ENCODE measurements around the gene RNF39. TPM values are rescaled to one million over a fixed set of nuclear protein-coding genes. Genes with fewer than 3 reads are reported as not detected.
A peak's percentile ranks its signal among the peaks of the same experiment; 100 is the strongest.

RNF39 gene
- total and polyA plus RNA-seq, 2 donors: 0.19 to 2.0 TPM

DNA sequence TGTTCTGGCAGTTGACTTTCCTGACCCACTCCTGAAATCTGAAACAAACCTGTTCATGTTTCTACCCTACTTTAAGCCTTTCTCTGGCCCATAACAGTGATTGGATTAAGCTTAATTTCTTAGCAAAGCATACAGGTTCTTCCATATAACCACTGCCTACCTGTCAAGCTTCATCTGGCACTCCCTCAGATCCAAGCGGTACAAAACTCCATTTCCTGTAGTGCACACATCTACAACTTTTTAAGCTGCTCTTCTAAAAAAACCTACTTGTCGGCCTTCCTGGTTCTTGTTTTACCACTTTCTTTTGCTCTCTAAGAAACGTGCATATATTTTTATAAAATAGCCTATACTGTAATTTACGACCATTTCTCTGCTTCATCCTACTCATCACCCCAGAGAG lies 9.5 kb downstream of the RNF39 start:
- H3K4me3 ChIP-seq (ENCODE audit: low read length in 2 of 2): peak overlapping the region; percentile 63 to 96
- peak in 4 of 9 donors; percentile 19 to 65 (median 43) for DNase-seq (ENCODE audit: low read depth in 6 of 9, low spot score in 9 of 9)
- 12% methylated on average over 4 of the region's 4 CpGs for WGBS

DNA sequence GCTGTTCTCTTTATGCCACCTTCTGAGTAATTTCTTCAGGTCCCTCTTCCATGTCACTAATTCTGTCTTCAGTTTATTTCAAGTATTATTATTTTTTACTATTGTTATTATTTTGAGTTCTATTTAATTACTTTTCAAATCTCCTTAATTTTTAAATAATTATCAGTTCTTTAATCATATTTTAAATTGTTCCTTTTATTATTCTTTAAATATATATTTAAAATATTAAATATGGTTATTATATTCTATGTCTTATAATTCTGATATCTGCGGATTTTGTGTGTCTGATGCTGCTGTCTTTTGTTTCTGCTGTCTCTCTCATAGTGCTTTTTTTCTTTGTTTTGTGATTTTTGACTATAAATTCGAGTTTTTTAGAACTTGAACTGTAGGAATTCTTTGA lies 12.3 kb downstream of the RNF39 start:
- Histone ChIP-seq H3K4me1 (ENCODE audit: control insufficient read depth in 2 of 2, insufficient read depth in 2 of 2, low read length in 2 of 2) (peaks cover 13 to 28% of the 10 kb centered on the region in 2 donors), H3K4me3 (ENCODE audit: low read length in 2 of 2) (no peak overlapping the region), H3K27ac (ENCODE audit: low read depth in 1 of 2, low read length in 1 of 2) (no peak overlapping the region), H3K9me3 (ENCODE audit: control insufficient read depth in 2 of 2, insufficient read depth in 1 of 2, low read length in 1 of 2) (no peaks in the 10 kb centered on the region), H3K36me3 (ENCODE audit: control insufficient read depth in 2 of 2, insufficient read depth in 2 of 2, low read length in 1 of 2) (peaks cover under 1 to 17% of the 10 kb centered on the region in 2 donors), H3K27me3 (ENCODE audit: control insufficient read depth in 2 of 2, insufficient read depth in 1 of 2, low read length in 1 of 2) (no peaks in the 10 kb centered on the region)
- 70% methylated on average over 2 of the region's 2 CpGs for WGBS
- DNase-seq (ENCODE audit: low read depth in 6 of 9, low spot score in 9 of 9): no peak

More for the DNA sequence above, 9.5 kb downstream of the RNF39 start:
- Histone ChIP-seq H3K4me1 (ENCODE audit: control insufficient read depth in 2 of 2, insufficient read depth in 2 of 2, low read length in 2 of 2) (peaks cover 4 to 23% of the 10 kb centered on the region in 2 donors), H3K27ac (ENCODE audit: low read depth in 1 of 2, low read length in 1 of 2) (peak overlapping the region; percentile 93 to 99), H3K36me3 (ENCODE audit: control insufficient read depth in 2 of 2, insufficient read depth in 2 of 2, low read length in 1 of 2) (peaks cover 18 to 30% of the 10 kb centered on the region in 2 donors), H3K27me3 (ENCODE audit: control insufficient read depth in 2 of 2, insufficient read depth in 1 of 2, low read length in 1 of 2) (peaks cover 4 to 15% of the 10 kb centered on the region in 2 donors), H3K9me3 (ENCODE audit: control insufficient read depth in 2 of 2, insufficient read depth in 1 of 2, low read length in 1 of 2) (no peaks in the 10 kb centered on the region)

DNA sequence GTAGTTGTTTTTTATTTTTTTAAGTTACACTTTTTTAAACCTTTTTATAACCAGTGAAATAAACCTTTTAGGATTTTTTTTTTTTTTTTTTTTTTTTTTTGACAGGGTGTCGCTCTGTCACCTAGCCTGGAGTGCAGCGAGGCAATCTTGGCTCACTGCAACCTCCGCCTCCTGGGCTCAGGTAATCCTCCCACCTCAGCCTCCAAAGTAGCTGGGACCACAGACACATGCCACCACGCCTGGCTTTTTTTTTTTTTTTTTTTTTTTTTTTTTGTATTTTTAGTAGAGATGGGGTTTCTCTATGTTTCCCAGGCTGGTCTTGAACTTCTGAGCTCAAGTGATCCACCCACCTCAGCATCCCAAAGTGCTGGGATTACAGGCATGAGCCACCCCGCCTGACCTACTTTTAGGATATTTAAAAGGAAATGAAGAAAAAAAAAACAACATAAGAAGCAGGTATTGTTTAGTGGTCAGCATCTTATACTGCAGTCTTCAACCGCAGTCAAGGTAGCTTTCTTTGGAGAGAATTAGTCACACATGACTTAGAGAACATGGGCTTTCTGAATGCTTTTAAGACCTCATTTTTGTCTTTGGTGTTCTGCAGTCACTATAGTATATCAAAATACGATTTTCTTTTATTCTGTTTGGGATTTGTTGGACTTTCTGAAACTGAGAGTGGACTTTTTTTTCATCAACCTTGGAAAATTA lies 12.9 kb downstream of the RNF39 start:
- Histone ChIP-seq H3K36me3 (ENCODE audit: control insufficient read depth in 2 of 2, insufficient read depth in 2 of 2, low read length in 1 of 2) (peaks cover 0 to 17% of the 10 kb centered on the region in 2 donors), H3K9me3 (ENCODE audit: control insufficient read depth in 2 of 2, insufficient read depth in 1 of 2, low read length in 1 of 2) (no peaks in the 10 kb centered on the region), H3K27me3 (ENCODE audit: control insufficient read depth in 2 of 2, insufficient read depth in 1 of 2, low read length in 1 of 2) (no peaks in the 10 kb centered on the region), H3K4me1 (ENCODE audit: control insufficient read depth in 2 of 2, insufficient read depth in 2 of 2, low read length in 2 of 2) (peaks cover 13 to 28% of the 10 kb centered on the region in 2 donors), H3K4me3 (ENCODE audit: low read length in 2 of 2) (peak overlapping the region in 1 of 2 donors; percentile 74), H3K27ac (ENCODE audit: low read depth in 1 of 2, low read length in 1 of 2) (peak overlapping the region in 1 of 2 donors; percentile 82)
- WGBS: 87% methylated on average over 7 of the region's 7 CpGs
- DNase-seq (ENCODE audit: low read depth in 6 of 9, low spot score in 9 of 9): no peak

DNA sequence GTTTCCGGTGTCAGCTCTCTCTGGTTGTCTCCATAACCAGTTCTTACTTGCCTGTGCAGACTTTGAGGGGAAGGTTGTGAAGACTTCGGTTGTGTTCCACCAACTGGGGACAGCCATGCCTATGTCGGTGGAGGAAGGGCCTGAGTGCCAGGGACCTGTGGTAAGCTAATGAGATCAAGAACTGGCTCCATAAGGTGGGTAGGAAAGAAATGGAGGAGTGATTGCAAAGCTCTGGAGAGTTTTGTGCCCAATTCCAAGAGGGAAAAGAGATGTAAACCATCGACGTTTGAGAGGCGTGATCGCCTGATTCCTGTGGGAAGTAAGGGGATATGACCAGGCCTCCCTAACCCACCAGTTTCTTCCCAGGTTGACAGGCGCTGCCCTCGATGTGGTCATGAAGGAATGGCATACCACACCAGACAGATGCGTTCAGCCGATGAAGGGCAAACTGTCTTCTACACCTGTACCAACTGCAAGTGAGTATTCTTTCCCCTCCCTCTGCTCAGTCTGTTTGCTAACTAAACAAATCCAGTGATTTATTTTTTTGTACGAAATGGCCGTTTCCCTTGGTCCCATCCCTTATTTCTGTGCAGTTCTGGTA lies 13.6 kb downstream of the RNF39 start:
- Histone ChIP-seq H3K36me3 (ENCODE audit: control insufficient read depth in 2 of 2, insufficient read depth in 2 of 2, low read length in 1 of 2) (peaks cover 0 to 17% of the 10 kb centered on the region in 2 donors), H3K9me3 (ENCODE audit: control insufficient read depth in 2 of 2, insufficient read depth in 1 of 2, low read length in 1 of 2) (no peaks in the 10 kb centered on the region), H3K27me3 (ENCODE audit: control insufficient read depth in 2 of 2, insufficient read depth in 1 of 2, low read length in 1 of 2) (no peaks in the 10 kb centered on the region), H3K27ac (ENCODE audit: low read depth in 1 of 2, low read length in 1 of 2) (peak overlapping the region; percentile 82 to 95), H3K4me3 (ENCODE audit: low read length in 2 of 2) (peak overlapping the region; percentile 74 to 89), H3K4me1 (ENCODE audit: control insufficient read depth in 2 of 2, insufficient read depth in 2 of 2, low read length in 2 of 2) (peaks cover 13 to 24% of the 10 kb centered on the region in 2 donors)
- WGBS: 55% methylated on average over 13 of the region's 13 CpGs
- DNase-seq (ENCODE audit: low read depth in 6 of 9, low spot score in 9 of 9): peak in 3 of 9 donors; percentile 55 to 69 (median 62)

DNA sequence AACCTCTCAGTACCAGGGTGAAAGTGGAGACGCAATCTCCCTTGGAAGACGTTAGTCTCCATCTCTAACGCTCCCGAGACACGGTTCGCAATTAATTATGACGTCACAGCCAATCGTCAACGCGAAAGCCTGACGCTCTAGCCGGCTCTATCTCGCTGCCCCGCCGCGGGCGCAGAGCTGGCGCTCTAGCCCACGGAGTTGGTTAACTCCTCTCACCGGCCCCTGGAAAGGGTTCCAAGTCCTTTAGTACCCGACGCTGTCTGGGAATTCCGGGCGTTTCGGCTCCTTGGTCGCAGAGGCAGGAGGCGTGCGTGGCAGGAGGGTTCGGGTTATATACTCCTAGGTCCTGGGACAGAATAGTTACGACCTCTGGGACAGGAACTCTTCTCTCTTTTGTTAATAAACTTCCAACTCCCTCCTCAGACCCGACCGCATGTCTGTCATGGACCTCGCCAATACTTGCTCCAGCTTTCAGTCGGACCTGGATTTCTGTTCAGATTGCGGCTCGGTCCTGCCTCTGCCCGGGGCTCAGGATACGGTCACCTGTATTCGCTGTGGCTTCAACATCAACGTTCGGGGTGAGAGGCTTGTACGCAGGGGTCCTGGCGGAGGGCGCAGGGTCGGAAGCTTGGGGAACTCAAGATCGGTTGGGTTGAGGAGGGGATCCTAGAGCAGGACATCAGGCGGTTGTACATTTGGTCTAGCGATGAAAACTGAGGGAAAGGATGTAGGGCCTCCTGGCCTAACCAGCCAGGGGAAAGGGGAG lies 14.3 kb downstream of the RNF39 start, which contains the start of gene POLR1H:
Gene POLR1H (plus strand): TSS at position 174 of the 766 bp plus-strand sequence. CDS start 260 bp downstream, at position 434.
- H3K27me3 ChIP-seq (ENCODE audit: control insufficient read depth in 2 of 2, insufficient read depth in 1 of 2, low read length in 1 of 2): no peaks in the 10 kb centered on the region
- peak within 1 kb of the TSS; percentile 74 to 89 for H3K4me3 ChIP-seq (ENCODE audit: low read length in 2 of 2)
- peaks cover 13 to 24% of the 10 kb centered on the region in 2 donors for H3K4me1 ChIP-seq (ENCODE audit: control insufficient read depth in 2 of 2, insufficient read depth in 2 of 2, low read length in 2 of 2)
- no peaks in the 10 kb centered on the region for H3K9me3 ChIP-seq (ENCODE audit: control insufficient read depth in 2 of 2, insufficient read depth in 1 of 2, low read length in 1 of 2)
- peaks cover 0 to 17% of the 10 kb centered on the region in 2 donors for H3K36me3 ChIP-seq (ENCODE audit: control insufficient read depth in 2 of 2, insufficient read depth in 2 of 2, low read length in 1 of 2)
- under 1% methylated on average over 48 of the region's 48 CpGs for WGBS
- peak; percentile 84 to 97 (median 91) for DNase-seq (ENCODE audit: low read depth in 6 of 9, low spot score in 9 of 9)
- H3K27ac ChIP-seq (ENCODE audit: low read depth in 1 of 2, low read length in 1 of 2): peak within 1 kb of the TSS; percentile 82 to 95

DNA sequence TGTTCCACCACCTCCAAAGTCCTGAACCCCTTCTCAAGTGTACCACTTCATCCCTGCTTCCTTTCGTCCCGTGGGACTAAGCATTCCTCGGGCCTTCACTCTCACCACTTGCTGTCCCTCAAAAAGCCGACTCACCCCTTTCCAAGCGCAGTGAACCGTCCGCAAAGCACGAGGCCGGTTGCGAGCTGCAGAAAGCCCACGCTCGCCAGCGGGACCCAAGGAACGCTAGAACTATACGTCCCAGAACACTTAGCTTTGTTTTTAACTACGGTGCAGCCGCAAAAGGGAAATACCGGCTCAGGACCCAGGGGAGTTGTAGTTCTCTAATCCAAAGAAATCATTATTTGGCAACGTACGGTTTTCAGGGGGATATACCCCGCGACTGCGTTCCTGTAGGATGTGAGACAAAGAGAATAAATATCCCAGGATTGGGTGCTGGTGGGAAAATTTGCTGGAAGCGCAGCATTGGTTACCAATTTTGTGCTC lies 14.9 kb downstream of the RNF39 start:
- H3K36me3 ChIP-seq (ENCODE audit: control insufficient read depth in 2 of 2, insufficient read depth in 2 of 2, low read length in 1 of 2): peaks cover 0 to 17% of the 10 kb centered on the region in 2 donors
- WGBS: under 1% methylated on average over 24 of the region's 24 CpGs
- H3K9me3 ChIP-seq (ENCODE audit: control insufficient read depth in 2 of 2, insufficient read depth in 1 of 2, low read length in 1 of 2): no peaks in the 10 kb centered on the region
- peak overlapping the region; percentile 74 to 89 for H3K4me3 ChIP-seq (ENCODE audit: low read length in 2 of 2)
- DNase-seq (ENCODE audit: low read depth in 6 of 9, low spot score in 9 of 9): peak in 2 of 9 donors; percentile 17 to 35
- peak overlapping the region; percentile 81 to 82 for H3K27ac ChIP-seq (ENCODE audit: low read depth in 1 of 2, low read length in 1 of 2)
- H3K27me3 ChIP-seq (ENCODE audit: control insufficient read depth in 2 of 2, insufficient read depth in 1 of 2, low read length in 1 of 2): no peaks in the 10 kb centered on the region
- H3K4me1 ChIP-seq (ENCODE audit: control insufficient read depth in 2 of 2, insufficient read depth in 2 of 2, low read length in 2 of 2): peaks cover 8 to 20% of the 10 kb centered on the region in 2 donors

DNA sequence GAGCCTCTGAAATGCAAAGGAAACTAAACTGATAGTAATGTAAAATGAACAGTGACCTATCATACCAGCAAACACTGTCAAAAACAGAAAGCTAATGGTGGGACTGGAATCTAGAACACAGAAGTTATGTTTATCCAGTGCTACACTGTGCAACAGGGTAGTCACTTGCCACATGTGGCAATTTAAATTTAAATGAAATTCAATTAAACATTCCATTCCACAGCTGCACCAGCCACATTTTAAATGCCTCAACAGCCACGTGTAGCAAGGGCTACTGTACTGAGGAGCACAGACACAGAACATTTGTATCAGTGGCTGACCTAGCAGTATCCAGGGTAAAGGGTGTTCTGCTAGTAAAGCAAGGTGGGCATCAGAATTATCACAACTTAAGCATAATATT lies 20.1 kb downstream of the RNF39 start:
- no peaks in the 10 kb centered on the region for H3K36me3 ChIP-seq (ENCODE audit: control insufficient read depth in 2 of 2, insufficient read depth in 2 of 2, low read length in 1 of 2)
- H3K27me3 ChIP-seq (ENCODE audit: control insufficient read depth in 2 of 2, insufficient read depth in 1 of 2, low read length in 1 of 2): no peaks in the 10 kb centered on the region
- H3K4me1 ChIP-seq (ENCODE audit: control insufficient read depth in 2 of 2, insufficient read depth in 2 of 2, low read length in 2 of 2): peaks cover 7% of the 10 kb centered on the region in 2 donors
- DNase-seq (ENCODE audit: low read depth in 6 of 9, low spot score in 9 of 9): no peak
- no peaks in the 10 kb centered on the region for H3K9me3 ChIP-seq (ENCODE audit: control insufficient read depth in 2 of 2, insufficient read depth in 1 of 2, low read length in 1 of 2)
- no peak overlapping the region for H3K27ac ChIP-seq (ENCODE audit: low read depth in 1 of 2, low read length in 1 of 2)
- no peak overlapping the region for H3K4me3 ChIP-seq (ENCODE audit: low read length in 2 of 2)
- WGBS: 91% methylated on average over 1 of the region's 1 CpG

DNA sequence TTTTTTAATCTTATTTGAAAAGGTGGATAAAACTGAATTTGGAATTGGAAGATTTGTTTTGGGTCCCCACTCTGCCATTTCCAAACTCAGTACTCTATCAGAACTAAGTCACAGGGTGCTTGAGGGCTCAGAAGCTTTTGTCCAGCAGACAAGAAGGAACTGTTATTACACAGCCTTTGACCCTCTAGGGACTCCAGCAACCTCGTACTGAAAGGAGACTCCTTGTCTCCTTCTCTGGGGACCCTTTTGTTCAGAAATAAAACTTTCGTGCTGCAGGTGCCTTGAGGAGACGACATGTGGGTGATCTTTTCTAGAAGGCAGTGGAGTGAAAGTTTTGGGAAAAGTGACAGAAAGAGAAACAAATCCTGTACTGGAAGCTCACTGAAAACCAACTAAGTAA lies 21.9 kb downstream of the RNF39 start:
- Histone ChIP-seq H3K4me1 (ENCODE audit: control insufficient read depth in 2 of 2, insufficient read depth in 2 of 2, low read length in 2 of 2) (no peaks in the 10 kb centered on the region), H3K27me3 (ENCODE audit: control insufficient read depth in 2 of 2, insufficient read depth in 1 of 2, low read length in 1 of 2) (no peaks in the 10 kb centered on the region), H3K27ac (ENCODE audit: low read depth in 1 of 2, low read length in 1 of 2) (no peak overlapping the region), H3K36me3 (ENCODE audit: control insufficient read depth in 2 of 2, insufficient read depth in 2 of 2, low read length in 1 of 2) (no peaks in the 10 kb centered on the region), H3K9me3 (ENCODE audit: control insufficient read depth in 2 of 2, insufficient read depth in 1 of 2, low read length in 1 of 2) (no peaks in the 10 kb centered on the region), H3K4me3 (ENCODE audit: low read length in 2 of 2) (no peak overlapping the region)
- whole genome bisulfite sequencing: 98% methylated on average over 3 of the region's 3 CpGs
- DNase-seq (ENCODE audit: low read depth in 6 of 9, low spot score in 9 of 9): no peak
